GM23338 (cell line): Measurements from ENCODE around the gene KRT15. TPM values are rescaled to one million over a fixed set of nuclear protein-coding genes. Genes with fewer than 3 reads are reported as not detected.

ENCODE experiments used
- ATAC-seq: fragments of 200-7000 bp; cut with Tn5 transposase; 3 replicates; pipeline ENCODE4 v1.9.1; 2020
- DNase-seq: peaks from one replicate; pipeline ENCODE4 v3.0.0-alpha.2; 2015; ENCODE audit warnings: low spot score
- H2AFZ ChIP-seq: fragments of 200-600 bp; sonication (generic); 2 replicates; pipeline ENCODE4 v1.8.0; 2016; ENCODE audit warnings: antibody characterized with exemption, mild to moderate bottlenecking, moderate library complexity
- H3F3A ChIP-seq: fragments of 200-600 bp; sonication (generic); replicated peaks from 2 replicates; pipeline ENCODE4 v1.8.0; 2017; ENCODE audit warnings: antibody characterized with exemption, mixed run types, low read depth
- H3K27ac ChIP-seq: fragments of 200-600 bp; sonication (generic); 2 replicates; pipeline ENCODE4 v1.6.1; 2016; ENCODE audit warnings: low read depth
- H3K27me3 ChIP-seq: fragments of 200-600 bp; sonication (generic); 2 replicates; pipeline ENCODE4 v1.8.0; 2016; ENCODE audit warnings: mild to moderate bottlenecking, mixed run types, moderate library complexity; ENCODE audit not compliant: insufficient read depth
- H3K36me3 ChIP-seq: fragments of 200-600 bp; sonication (generic); 2 replicates; pipeline ENCODE4 v1.8.0; 2016; ENCODE audit warnings: mild to moderate bottlenecking; ENCODE audit not compliant: insufficient read depth
- H3K4me1 ChIP-seq: fragments of 200-600 bp; sonication (generic); 2 replicates; pipeline ENCODE4 v1.8.0; 2016; ENCODE audit warnings: mild to moderate bottlenecking, moderate library complexity; ENCODE audit not compliant: insufficient read depth
- H3K4me2 ChIP-seq: fragments of 200-600 bp; sonication (generic); 2 replicates; pipeline ENCODE4 v1.7.1; 2017; ENCODE audit warnings: mixed run types
- H3K4me3 ChIP-seq: fragments of 200-600 bp; sonication (generic); 2 replicates; pipeline ENCODE4 v1.6.1; 2016; ENCODE audit warnings: mixed run types
- H3K79me2 ChIP-seq: fragments of 200-600 bp; sonication (generic); replicated peaks from 2 replicates; pipeline ENCODE4 v1.8.0; 2017; ENCODE audit warnings: mild to moderate bottlenecking; ENCODE audit not compliant: insufficient read depth
- H3K9me2 ChIP-seq: fragments of 200-600 bp; sonication (generic); 2 replicates; pipeline ENCODE4 v1.8.0; 2017; ENCODE audit not compliant: insufficient read depth
- H4K20me1 ChIP-seq: fragments of 200-600 bp; sonication (generic); replicated peaks from 2 replicates; pipeline ENCODE4 v1.8.0; 2017; ENCODE audit warnings: mild to moderate bottlenecking; ENCODE audit not compliant: insufficient read depth
- H3K27ac Mint-ChIP-seq: 2 replicates; pipeline ENCODE4 v1.8.0; 2020; ENCODE audit warnings: inconsistent platforms, mild to moderate bottlenecking, moderate library complexity, mixed read lengths
- H3K27me3 Mint-ChIP-seq: 3 replicates; pipeline ENCODE4 v1.8.0; 2022; ENCODE audit warnings: low read depth, mild to moderate bottlenecking, moderate library complexity, mixed read lengths, inconsistent platforms; ENCODE audit not compliant: insufficient read depth, poor library complexity
- H3K36me3 Mint-ChIP-seq: 3 replicates; pipeline ENCODE4 v1.8.0; 2021; ENCODE audit warnings: low read depth, mild to moderate bottlenecking, inconsistent platforms, moderate library complexity, mixed read lengths
- H3K4me1 Mint-ChIP-seq: 3 replicates; pipeline ENCODE4 v1.8.0; 2020; ENCODE audit warnings: mild to moderate bottlenecking, inconsistent platforms, mixed read lengths
- H3K4me3 Mint-ChIP-seq: 3 replicates; pipeline ENCODE4 v1.8.0; 2021; ENCODE audit warnings: moderate library complexity, mild to moderate bottlenecking, inconsistent platforms, mixed read lengths
- H3K9me3 Mint-ChIP-seq: 3 replicates; pipeline ENCODE4 v1.8.0; 2020; ENCODE audit warnings: moderate library complexity, mild to moderate bottlenecking, inconsistent platforms, mixed read lengths
- CREB1 ChIP-seq: fragments of 250-450 bp; sonication (Bioruptor Pico); IDR thresholded peaks from 2 replicates; pipeline ENCODE4 v1.5.0; 2020; ENCODE audit warnings: low read depth, mild to moderate bottlenecking, moderate library complexity
- EZH2 ChIP-seq: fragments of 200-600 bp; sonication (generic); IDR thresholded peaks from one replicate; pipeline ENCODE4 v1.8.0; 2017; ENCODE audit warnings: antibody characterized with exemption, mild to moderate bottlenecking, low read depth; ENCODE audit not compliant: unreplicated experiment
- polyA plus RNA-seq: library from polyadenylated mRNA; unstranded; fragments of >200 nt; fragmentation: Nextera tagmentation; extraction: Ambion mirVana; gene quantifications from 2 replicates; pipeline ENCODE4 v1.2.1, GENCODE V29; 2016
- total RNA-seq: library from RNA; depleted of rRNA; stranded (reverse); fragments of >200 nt; shearing (Covaris generic); gene quantifications from 2 replicates; pipeline ENCODE4 v1.2.3, GENCODE V29; 2014
- TF ChIP-seq, protein P1 (sequence below): IDR thresholded peaks from 2 replicates; pipeline ENCODE4 v1.6.1; 2016; ENCODE audit warnings: antibody characterized with exemption
- TF ChIP-seq, protein P2 (sequence below), 2 experiments: fragments of 200-600 bp in 1 of 2; sonication (generic) in 1 of 2; conservative IDR thresholded peaks; 2 replicates each; pipeline versions ENCODE4 v1.5.1 to v1.6.1; 2016 to 2017; ENCODE audit warnings: antibody characterized with exemption in 2 of 2, low read depth in 2 of 2, mild to moderate bottlenecking in 2 of 2, moderate library complexity in 1 of 2
- TF ChIP-seq, protein P3 (sequence below): IDR thresholded peaks from one replicate; pipeline ENCODE4 v1.6.1; 2018; ENCODE audit warnings: antibody characterized with exemption; ENCODE audit not compliant: unreplicated experiment

Gene KRT15
- total and polyA plus RNA-seq, 2 experiments from 2014 or later, result 0.03 TPM; not detected in 1

DNA sequence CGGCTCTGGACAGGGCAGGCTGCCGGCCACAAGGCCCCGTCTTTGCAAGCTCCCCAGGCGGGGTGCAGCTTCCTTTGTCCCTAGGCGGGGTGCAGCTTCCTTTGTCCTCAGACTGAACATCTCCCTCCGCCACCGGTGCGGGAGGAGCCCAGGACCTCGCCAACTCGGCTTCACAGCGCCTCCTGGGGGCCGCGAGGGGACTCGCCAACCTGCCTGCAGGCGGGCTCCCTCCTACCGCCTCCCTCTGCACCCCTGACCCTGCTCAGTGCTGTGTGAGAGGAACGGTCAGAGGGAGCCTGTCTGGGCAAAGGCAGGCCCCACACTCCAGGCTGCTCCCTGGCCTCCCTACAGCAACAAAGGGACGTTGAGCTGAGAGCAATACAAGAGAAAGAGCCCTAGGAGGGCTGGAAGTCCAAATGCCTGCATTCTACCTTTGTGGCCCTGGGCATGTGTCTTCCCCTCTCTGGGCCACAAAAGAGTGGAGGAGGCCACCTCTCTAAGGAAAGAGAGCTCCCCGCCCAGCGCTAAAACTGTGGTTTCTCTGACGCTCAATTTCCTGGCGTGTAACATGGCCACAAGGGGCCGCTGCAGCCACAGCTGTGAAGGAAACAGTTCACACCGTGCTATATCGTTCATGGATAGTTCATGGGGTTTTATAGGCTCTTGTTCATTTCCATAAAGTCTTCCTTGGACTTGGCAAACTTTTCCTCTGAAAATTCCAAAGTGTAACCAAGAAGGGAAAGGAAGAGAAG, 30.3 kb upstream of the KRT15 start:
- no peak overlapping the region for H3K27ac ChIP-seq
- H4K20me1 ChIP-seq, result no peaks in the 10 kb centered on the region
- TF ChIP-seq, protein P1, sequence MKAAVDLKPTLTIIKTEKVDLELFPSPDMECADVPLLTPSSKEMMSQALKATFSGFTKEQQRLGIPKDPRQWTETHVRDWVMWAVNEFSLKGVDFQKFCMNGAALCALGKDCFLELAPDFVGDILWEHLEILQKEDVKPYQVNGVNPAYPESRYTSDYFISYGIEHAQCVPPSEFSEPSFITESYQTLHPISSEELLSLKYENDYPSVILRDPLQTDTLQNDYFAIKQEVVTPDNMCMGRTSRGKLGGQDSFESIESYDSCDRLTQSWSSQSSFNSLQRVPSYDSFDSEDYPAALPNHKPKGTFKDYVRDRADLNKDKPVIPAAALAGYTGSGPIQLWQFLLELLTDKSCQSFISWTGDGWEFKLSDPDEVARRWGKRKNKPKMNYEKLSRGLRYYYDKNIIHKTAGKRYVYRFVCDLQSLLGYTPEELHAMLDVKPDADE, result no peak
- no peak for TF ChIP-seq EZH2
- peak; percentile 39; the same call in 1 of the 2 replicates for TF ChIP-seq CREB1 (CRISPR knock-in tag)
- TF ChIP-seq, protein P2, sequence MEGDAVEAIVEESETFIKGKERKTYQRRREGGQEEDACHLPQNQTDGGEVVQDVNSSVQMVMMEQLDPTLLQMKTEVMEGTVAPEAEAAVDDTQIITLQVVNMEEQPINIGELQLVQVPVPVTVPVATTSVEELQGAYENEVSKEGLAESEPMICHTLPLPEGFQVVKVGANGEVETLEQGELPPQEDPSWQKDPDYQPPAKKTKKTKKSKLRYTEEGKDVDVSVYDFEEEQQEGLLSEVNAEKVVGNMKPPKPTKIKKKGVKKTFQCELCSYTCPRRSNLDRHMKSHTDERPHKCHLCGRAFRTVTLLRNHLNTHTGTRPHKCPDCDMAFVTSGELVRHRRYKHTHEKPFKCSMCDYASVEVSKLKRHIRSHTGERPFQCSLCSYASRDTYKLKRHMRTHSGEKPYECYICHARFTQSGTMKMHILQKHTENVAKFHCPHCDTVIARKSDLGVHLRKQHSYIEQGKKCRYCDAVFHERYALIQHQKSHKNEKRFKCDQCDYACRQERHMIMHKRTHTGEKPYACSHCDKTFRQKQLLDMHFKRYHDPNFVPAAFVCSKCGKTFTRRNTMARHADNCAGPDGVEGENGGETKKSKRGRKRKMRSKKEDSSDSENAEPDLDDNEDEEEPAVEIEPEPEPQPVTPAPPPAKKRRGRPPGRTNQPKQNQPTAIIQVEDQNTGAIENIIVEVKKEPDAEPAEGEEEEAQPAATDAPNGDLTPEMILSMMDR (conservative IDR thresholded peaks at IDR 0.05; ENCODE audit: low read depth in 2 of 2), result peak; percentile 90 to 97
- TF ChIP-seq, protein P3, sequence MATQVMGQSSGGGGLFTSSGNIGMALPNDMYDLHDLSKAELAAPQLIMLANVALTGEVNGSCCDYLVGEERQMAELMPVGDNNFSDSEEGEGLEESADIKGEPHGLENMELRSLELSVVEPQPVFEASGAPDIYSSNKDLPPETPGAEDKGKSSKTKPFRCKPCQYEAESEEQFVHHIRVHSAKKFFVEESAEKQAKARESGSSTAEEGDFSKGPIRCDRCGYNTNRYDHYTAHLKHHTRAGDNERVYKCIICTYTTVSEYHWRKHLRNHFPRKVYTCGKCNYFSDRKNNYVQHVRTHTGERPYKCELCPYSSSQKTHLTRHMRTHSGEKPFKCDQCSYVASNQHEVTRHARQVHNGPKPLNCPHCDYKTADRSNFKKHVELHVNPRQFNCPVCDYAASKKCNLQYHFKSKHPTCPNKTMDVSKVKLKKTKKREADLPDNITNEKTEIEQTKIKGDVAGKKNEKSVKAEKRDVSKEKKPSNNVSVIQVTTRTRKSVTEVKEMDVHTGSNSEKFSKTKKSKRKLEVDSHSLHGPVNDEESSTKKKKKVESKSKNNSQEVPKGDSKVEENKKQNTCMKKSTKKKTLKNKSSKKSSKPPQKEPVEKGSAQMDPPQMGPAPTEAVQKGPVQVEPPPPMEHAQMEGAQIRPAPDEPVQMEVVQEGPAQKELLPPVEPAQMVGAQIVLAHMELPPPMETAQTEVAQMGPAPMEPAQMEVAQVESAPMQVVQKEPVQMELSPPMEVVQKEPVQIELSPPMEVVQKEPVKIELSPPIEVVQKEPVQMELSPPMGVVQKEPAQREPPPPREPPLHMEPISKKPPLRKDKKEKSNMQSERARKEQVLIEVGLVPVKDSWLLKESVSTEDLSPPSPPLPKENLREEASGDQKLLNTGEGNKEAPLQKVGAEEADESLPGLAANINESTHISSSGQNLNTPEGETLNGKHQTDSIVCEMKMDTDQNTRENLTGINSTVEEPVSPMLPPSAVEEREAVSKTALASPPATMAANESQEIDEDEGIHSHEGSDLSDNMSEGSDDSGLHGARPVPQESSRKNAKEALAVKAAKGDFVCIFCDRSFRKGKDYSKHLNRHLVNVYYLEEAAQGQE, result no peak
- no peaks in the 10 kb centered on the region for H3K79me2 ChIP-seq
- no peaks in the 10 kb centered on the region for H3K27me3 ChIP-seq
- no peaks in the 10 kb centered on the region for H3K9me2 ChIP-seq
- no peaks in the 10 kb centered on the region for H3F3A ChIP-seq
- Mint-ChIP-seq H3K27ac (peak overlapping the region; percentile 92), H3K4me3 (peak overlapping the region; percentile 47), H3K27me3 (peaks cover 29% of the 10 kb centered on the region), H3K4me1 (peaks cover 24% of the 10 kb centered on the region), H3K36me3 (no peaks in the 10 kb centered on the region), H3K9me3 (peaks cover 7% of the 10 kb centered on the region)
- DNase-seq (peak; percentile 96), ATAC-seq (peak; percentile 88)
- H3K36me3 ChIP-seq, result no peaks in the 10 kb centered on the region
- H3K4me2 ChIP-seq, result peak overlapping the region; percentile 73
- H3K4me3 ChIP-seq, result peak overlapping the region; percentile 48
- H2AFZ ChIP-seq, result peak overlapping the region; percentile 96; the same call in 1 of the 2 replicates
- peaks cover 16% of the 10 kb centered on the region for H3K4me1 ChIP-seq
